ENCODE data around the gene IGSF10.

IGSF10 gene

DNA sequence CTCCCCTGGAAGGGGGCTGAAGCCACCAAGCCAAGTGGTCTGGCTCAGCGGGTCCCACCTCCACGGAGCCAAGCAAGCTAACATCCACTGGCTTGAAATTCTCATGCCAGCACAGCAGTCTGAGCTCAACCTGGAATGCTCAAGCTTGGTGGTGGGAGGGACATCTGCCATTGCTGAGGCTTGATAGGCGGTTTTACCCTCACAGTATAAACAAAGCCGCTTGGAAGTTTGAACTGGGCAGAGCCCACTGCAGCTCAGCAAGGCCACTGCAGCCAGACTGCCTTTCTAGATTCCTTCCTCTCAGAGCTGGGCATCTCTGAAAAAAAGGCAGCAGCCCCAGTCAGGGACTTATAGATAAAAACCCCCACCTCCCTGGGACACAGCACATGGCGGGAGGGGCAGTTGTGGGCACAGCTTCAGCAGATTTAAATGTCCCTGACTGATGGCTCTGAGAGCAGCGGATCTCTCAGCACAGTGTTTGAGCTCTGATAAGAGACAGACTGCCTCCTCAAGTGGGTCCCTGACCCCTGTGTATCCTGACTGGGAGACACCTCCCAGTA lies 23.2 kb upstream of the IGSF10 start:
- no peak for DNase-seq (ENCODE audit: extremely low spot score)
- POLR2A ChIA-PET = no interaction called here
- no peak for TF ChIP-seq TARDBP (IDR thresholded peaks at IDR 0.05)
- no peak for TF ChIP-seq ZNF384 (IDR thresholded peaks at IDR 0.05)
- TF ChIP-seq NFRKB (IDR thresholded peaks at IDR 0.05) = no peak
- TF ChIP-seq HDGF (IDR thresholded peaks at IDR 0.05; ENCODE audit: borderline replicate concordance) = no peak
- no peak for TF ChIP-seq BHLHE40 (IDR thresholded peaks at IDR 0.05; ENCODE audit: borderline replicate concordance)
- TF ChIP-seq FOXA1 (IDR thresholded peaks at IDR 0.05) = no peak
- no peak for TF ChIP-seq SP1 (IDR thresholded peaks at IDR 0.05)
- TF ChIP-seq ARNT (IDR thresholded peaks at IDR 0.05) = no peak
- no peak for TF ChIP-seq SUZ12 (IDR thresholded peaks at IDR 0.05)
- TF ChIP-seq, protein P1, sequence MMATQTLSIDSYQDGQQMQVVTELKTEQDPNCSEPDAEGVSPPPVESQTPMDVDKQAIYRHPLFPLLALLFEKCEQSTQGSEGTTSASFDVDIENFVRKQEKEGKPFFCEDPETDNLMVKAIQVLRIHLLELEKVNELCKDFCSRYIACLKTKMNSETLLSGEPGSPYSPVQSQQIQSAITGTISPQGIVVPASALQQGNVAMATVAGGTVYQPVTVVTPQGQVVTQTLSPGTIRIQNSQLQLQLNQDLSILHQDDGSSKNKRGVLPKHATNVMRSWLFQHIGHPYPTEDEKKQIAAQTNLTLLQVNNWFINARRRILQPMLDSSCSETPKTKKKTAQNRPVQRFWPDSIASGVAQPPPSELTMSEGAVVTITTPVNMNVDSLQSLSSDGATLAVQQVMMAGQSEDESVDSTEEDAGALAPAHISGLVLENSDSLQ (IDR thresholded peaks at IDR 0.05) = no peak
- TF ChIP-seq LEF1 (IDR thresholded peaks at IDR 0.05; ENCODE audit: borderline replicate concordance) = no peak
- no peak for TF ChIP-seq CTBP1 (IDR thresholded peaks at IDR 0.05; ENCODE audit: borderline replicate concordance)
- no peak for TF ChIP-seq L3MBTL2 (conservative IDR thresholded peaks at IDR 0.05)
- TF ChIP-seq FOXK2 (IDR thresholded peaks at IDR 0.05) = no peak
- no peak for TF ChIP-seq FOXM1 (IDR thresholded peaks at IDR 0.05; ENCODE audit: borderline replicate concordance)
- TF ChIP-seq ELF4 (IDR thresholded peaks at IDR 0.05) = no peak
- CTCF ChIA-PET = no interaction called here

DNA sequence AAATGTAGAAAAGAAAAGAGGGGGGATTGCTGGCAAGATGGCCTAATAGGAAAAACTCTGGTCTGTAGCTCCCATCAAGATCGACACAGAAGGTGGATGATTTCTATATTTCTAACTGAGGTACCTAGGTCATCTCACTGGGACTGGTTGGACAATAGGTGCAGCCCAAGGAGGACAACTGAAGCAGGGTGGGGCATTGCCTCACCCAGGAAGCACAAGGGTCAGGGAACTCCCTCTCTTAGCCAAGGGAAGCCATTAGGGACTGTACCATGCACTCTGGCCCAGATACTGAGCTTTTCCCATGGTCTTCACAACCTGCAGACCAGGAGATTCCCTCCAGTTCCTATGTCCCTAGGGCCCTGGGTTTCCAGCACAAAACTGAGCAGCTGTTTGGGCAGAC lies 22.6 kb upstream of the IGSF10 start:
- CTCF ChIA-PET = no interaction called here
- POLR2A ChIA-PET = no interaction called here
- TF ChIP-seq LEF1 (IDR thresholded peaks at IDR 0.05; ENCODE audit: borderline replicate concordance) = no peak
- TF ChIP-seq, protein P1 (IDR thresholded peaks at IDR 0.05) = no peak
- no peak for TF ChIP-seq FOXM1 (IDR thresholded peaks at IDR 0.05; ENCODE audit: borderline replicate concordance)
- TF ChIP-seq ELF4 (IDR thresholded peaks at IDR 0.05) = no peak
- TF ChIP-seq ARNT (IDR thresholded peaks at IDR 0.05) = no peak
- TF ChIP-seq SUZ12 (IDR thresholded peaks at IDR 0.05) = no peak
- no peak for TF ChIP-seq SP1 (IDR thresholded peaks at IDR 0.05)
- no peak for TF ChIP-seq L3MBTL2 (conservative IDR thresholded peaks at IDR 0.05)
- TF ChIP-seq BHLHE40 (IDR thresholded peaks at IDR 0.05; ENCODE audit: borderline replicate concordance) = no peak
- TF ChIP-seq ZNF384 (IDR thresholded peaks at IDR 0.05) = no peak
- TF ChIP-seq FOXK2 (IDR thresholded peaks at IDR 0.05) = no peak
- no peak for TF ChIP-seq CTBP1 (IDR thresholded peaks at IDR 0.05; ENCODE audit: borderline replicate concordance)
- DNase-seq (ENCODE audit: extremely low spot score) = no peak

DNA sequence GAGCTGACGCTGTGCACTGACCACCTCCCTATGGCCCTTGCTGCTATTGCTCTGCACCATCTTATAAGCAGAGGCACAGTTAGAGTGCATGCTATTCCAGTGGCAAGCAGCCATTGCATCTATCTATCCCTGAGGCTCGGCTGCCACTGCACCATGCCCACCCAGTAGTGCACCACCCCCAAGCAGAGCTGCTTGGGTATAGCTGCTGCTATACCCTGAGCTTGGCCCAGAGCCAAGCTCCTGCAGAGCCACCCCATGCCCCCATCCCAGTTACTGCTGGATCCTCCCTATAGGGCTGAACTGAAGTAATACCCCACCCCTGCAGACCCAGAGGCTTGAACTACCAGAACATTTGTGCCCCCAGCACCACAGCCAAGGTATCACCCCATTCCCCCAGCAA lies 19.6 kb upstream of the IGSF10 start:
- no peak for DNase-seq (ENCODE audit: extremely low spot score)
- CTCF ChIA-PET = no interaction called here
- POLR2A ChIA-PET = no interaction called here
- TF ChIP-seq HDGF (IDR thresholded peaks at IDR 0.05; ENCODE audit: borderline replicate concordance) (no peak), CTBP1 (IDR thresholded peaks at IDR 0.05; ENCODE audit: borderline replicate concordance) (no peak), LEF1 (IDR thresholded peaks at IDR 0.05; ENCODE audit: borderline replicate concordance) (no peak), SUZ12 (IDR thresholded peaks at IDR 0.05) (no peak), ELF4 (IDR thresholded peaks at IDR 0.05) (no peak), FOXM1 (IDR thresholded peaks at IDR 0.05; ENCODE audit: borderline replicate concordance) (no peak), ZNF384 (IDR thresholded peaks at IDR 0.05) (no peak), FOXK2 (IDR thresholded peaks at IDR 0.05) (no peak), ARNT (IDR thresholded peaks at IDR 0.05) (no peak), FOXA1 (IDR thresholded peaks at IDR 0.05) (no peak), L3MBTL2 (conservative IDR thresholded peaks at IDR 0.05) (no peak), NFRKB (IDR thresholded peaks at IDR 0.05) (no peak), TARDBP (IDR thresholded peaks at IDR 0.05) (no peak), SP1 (IDR thresholded peaks at IDR 0.05) (no peak), BHLHE40 (IDR thresholded peaks at IDR 0.05; ENCODE audit: borderline replicate concordance) (no peak)
- TF ChIP-seq, protein P1 (IDR thresholded peaks at IDR 0.05) = no peak

DNA sequence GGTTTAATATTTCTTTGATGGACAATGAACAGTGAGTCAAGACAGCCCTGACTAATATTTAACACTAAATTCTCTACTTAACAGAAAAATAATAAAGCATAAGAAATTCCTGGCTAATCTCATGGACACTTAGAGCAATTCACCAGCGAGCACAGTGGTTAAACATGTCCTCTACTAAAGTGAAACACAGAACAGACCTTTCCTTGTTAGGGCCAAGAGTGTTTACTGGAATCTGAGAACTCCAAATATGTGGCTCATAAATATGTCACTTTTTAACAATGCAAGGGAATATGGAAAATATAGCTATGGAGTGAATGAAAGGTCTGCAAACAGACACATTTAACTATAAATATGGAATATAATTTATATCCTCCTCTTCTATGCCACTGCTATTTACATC lies 18.6 kb upstream of the IGSF10 start:
- POLR2A ChIA-PET = no interaction called here
- CTCF ChIA-PET = interaction anchor here (0.8 kb wide), 1 partner anchor 11 kb away, joined by 4 read pairs; no protein-coding TSS in a partner anchor
- DNase-seq (ENCODE audit: extremely low spot score) = no peak
- TF ChIP-seq ZNF384 (IDR thresholded peaks at IDR 0.05) (no peak), TARDBP (IDR thresholded peaks at IDR 0.05) (no peak), NFRKB (IDR thresholded peaks at IDR 0.05) (no peak), BHLHE40 (IDR thresholded peaks at IDR 0.05; ENCODE audit: borderline replicate concordance) (no peak), ARNT (IDR thresholded peaks at IDR 0.05) (no peak)
- TF ChIP-seq, protein P1 (IDR thresholded peaks at IDR 0.05) = peak; percentile 49; the same call in 1 of the 2 replicates

DNA sequence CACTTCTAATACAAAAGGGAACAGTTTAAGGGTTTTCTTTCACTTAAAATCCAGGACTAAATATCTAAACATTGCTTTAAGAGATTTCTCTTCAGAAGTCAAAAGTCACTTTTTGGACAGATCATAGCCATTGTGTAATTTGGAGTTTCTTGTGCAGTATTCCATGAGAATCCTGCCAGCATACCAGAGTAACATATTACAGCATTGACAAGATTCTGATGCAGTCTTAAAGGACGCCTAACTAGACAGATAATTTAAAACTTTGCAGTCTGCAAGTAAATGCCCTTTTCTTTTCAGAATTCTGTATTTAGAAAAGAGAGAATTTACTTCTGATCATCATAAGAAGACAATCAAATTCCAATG lies 17.5 kb upstream of the IGSF10 start:
- POLR2A ChIA-PET = no interaction called here
- TF ChIP-seq L3MBTL2 (conservative IDR thresholded peaks at IDR 0.05) (no peak), ZNF384 (IDR thresholded peaks at IDR 0.05) (no peak), SUZ12 (IDR thresholded peaks at IDR 0.05) (no peak), HDGF (IDR thresholded peaks at IDR 0.05; ENCODE audit: borderline replicate concordance) (no peak), ARNT (IDR thresholded peaks at IDR 0.05) (no peak), TARDBP (IDR thresholded peaks at IDR 0.05) (no peak), CTBP1 (IDR thresholded peaks at IDR 0.05; ENCODE audit: borderline replicate concordance) (no peak), SP1 (IDR thresholded peaks at IDR 0.05) (no peak), FOXM1 (IDR thresholded peaks at IDR 0.05; ENCODE audit: borderline replicate concordance) (no peak), BHLHE40 (IDR thresholded peaks at IDR 0.05; ENCODE audit: borderline replicate concordance) (no peak), ELF4 (IDR thresholded peaks at IDR 0.05) (no peak), NFRKB (IDR thresholded peaks at IDR 0.05) (no peak), LEF1 (IDR thresholded peaks at IDR 0.05; ENCODE audit: borderline replicate concordance) (no peak), FOXK2 (IDR thresholded peaks at IDR 0.05) (no peak), FOXA1 (IDR thresholded peaks at IDR 0.05) (no peak)
- TF ChIP-seq, protein P1 (IDR thresholded peaks at IDR 0.05) = no peak
- CTCF ChIA-PET = no interaction called here
- no peak for DNase-seq (ENCODE audit: extremely low spot score)

Data from HEK293T (cell line).